Mesendoderm (in vitro differentiated cells): ENCODE data around the gene TBX10.
A peak's percentile ranks its signal among the peaks of the same experiment; 100 is the strongest.

Experiments used
- DNase-seq: peaks from one replicate; pipeline ENCODE4 v3.0.0; 2013
- H2AK5ac ChIP-seq: 2 replicates; pipeline ENCODE4 v1.6.1; 2013; ENCODE audit warnings: low read length, inconsistent platforms
- H2BK120ac ChIP-seq: 2 replicates; pipeline ENCODE4 v1.6.1; 2013; ENCODE audit warnings: low read depth, mild to moderate bottlenecking, low read length, moderate library complexity, mixed read lengths
- H2BK15ac ChIP-seq: replicated peaks from 2 replicates; pipeline ENCODE4 v1.6.1; 2013; ENCODE audit warnings: low read depth, mild to moderate bottlenecking, moderate library complexity
- H2BK5ac ChIP-seq: 2 replicates; pipeline ENCODE4 v1.6.1; 2013; ENCODE audit warnings: low read length, inconsistent platforms
- H3K18ac ChIP-seq: 2 replicates; pipeline ENCODE4 v1.6.1; 2013; ENCODE audit warnings: mild to moderate bottlenecking, low read length, mixed read lengths
- H3K23ac ChIP-seq: one replicate; pipeline ENCODE4 v1.6.1; 2013; ENCODE audit warnings: low read length
- H3K27ac ChIP-seq: 2 replicates; pipeline ENCODE4 v1.5.1; 2013; ENCODE audit warnings: low read depth, mild to moderate bottlenecking, inconsistent platforms, low read length, moderate library complexity
- H3K27me3 ChIP-seq: 2 replicates; pipeline ENCODE4 v1.6.1; 2013; ENCODE audit warnings: low read length, control low read depth, mild to moderate bottlenecking, inconsistent platforms; ENCODE audit not compliant: insufficient read depth, poor library complexity
- H3K36me3 ChIP-seq: 2 replicates; pipeline ENCODE4 v1.6.1; 2013; ENCODE audit warnings: low read length, inconsistent platforms; ENCODE audit not compliant: control insufficient read depth, insufficient read depth
- H3K4ac ChIP-seq: one replicate; pipeline ENCODE4 v1.6.1; 2013; ENCODE audit warnings: low read depth, mild to moderate bottlenecking, low read length, moderate library complexity
- H3K4me1 ChIP-seq: 2 replicates; pipeline ENCODE4 v1.6.1; 2013; ENCODE audit warnings: low read depth, low read length, inconsistent platforms; ENCODE audit not compliant: control insufficient read depth
- H3K4me2 ChIP-seq: 2 replicates; pipeline ENCODE4 v1.6.1; 2013; ENCODE audit warnings: low read length
- H3K4me3 ChIP-seq: 2 replicates; pipeline ENCODE4 v1.5.1; 2013; ENCODE audit warnings: mild to moderate bottlenecking, low read length
- H3K56ac ChIP-seq: one replicate; pipeline ENCODE4 v1.6.1; 2013; ENCODE audit warnings: low read length
- H3K79me1 ChIP-seq: 2 replicates; pipeline ENCODE4 v1.6.1; 2013; ENCODE audit warnings: low read length, inconsistent platforms
- H3K79me2 ChIP-seq: 2 replicates; pipeline ENCODE4 v1.6.1; 2013; ENCODE audit warnings: mild to moderate bottlenecking, low read length; ENCODE audit not compliant: control insufficient read depth, insufficient read depth
- H3K9ac ChIP-seq: 2 replicates; pipeline ENCODE4 v1.6.1; 2013; ENCODE audit warnings: low read length, inconsistent platforms
- H4K5ac ChIP-seq: one replicate; pipeline ENCODE4 v1.6.1; 2013; ENCODE audit warnings: low read length
- H4K8ac ChIP-seq: one replicate; pipeline ENCODE4 v1.6.1; 2013; ENCODE audit warnings: low read depth, mild to moderate bottlenecking, control low read depth, low read length, moderate library complexity
- WGBS: extraction: QIAGEN DNeasy Blood & Tissue Kit; methylation state at CpG from one replicate; pipeline ENCODE4 v1.1.7; 2013; ENCODE audit warnings: low lambda C conversion rate, missing lambda C conversion rate; ENCODE audit not compliant: insufficient coverage; ENCODE audit errors: extremely low coverage; 5-methylcytosine and 5-hydroxymethylcytosine counted together

TBX10 gene

GRCh38 chr11:67648796-67649613, 9.4 kb upstream of the TBX10 start:
- no peak for DNase-seq
- no peak overlapping the region for H3K27ac ChIP-seq
- no peaks in the 10 kb centered on the region for H3K36me3 ChIP-seq
- H3K4me2 ChIP-seq, result no peak overlapping the region
- no peaks in the 10 kb centered on the region for H3K79me2 ChIP-seq
- H3K4me3 ChIP-seq, result no peak overlapping the region
- H2AK5ac ChIP-seq, result no peak overlapping the region
- H3K79me1 ChIP-seq, result no peaks in the 10 kb centered on the region
- H3K56ac ChIP-seq, result no peak overlapping the region
- H4K8ac ChIP-seq, result no peak overlapping the region
- WGBS, result no CpG with 5 or more reads among the region's 12 CpGs
- H2BK120ac ChIP-seq, result no peak overlapping the region
- no peak overlapping the region for H3K4ac ChIP-seq
- H3K9ac ChIP-seq, result no peak overlapping the region
- no peaks in the 10 kb centered on the region for H3K27me3 ChIP-seq
- H3K23ac ChIP-seq, result no peak overlapping the region
- no peak overlapping the region for H2BK5ac ChIP-seq
- no peak overlapping the region for H4K5ac ChIP-seq
- H3K18ac ChIP-seq, result no peak overlapping the region
- no peak overlapping the region for H2BK15ac ChIP-seq
- no peaks in the 10 kb centered on the region for H3K4me1 ChIP-seq

GRCh38 chr11:67648140-67648795, 8.7 kb upstream of the TBX10 start:
- Histone ChIP-seq H3K18ac (no peak overlapping the region), H3K23ac (no peak overlapping the region), H3K56ac (no peak overlapping the region), H4K5ac (no peak overlapping the region), H3K27ac (no peak overlapping the region), H3K4me1 (no peaks in the 10 kb centered on the region), H3K79me1 (no peaks in the 10 kb centered on the region), H2AK5ac (no peak overlapping the region), H2BK120ac (no peak overlapping the region), H3K27me3 (no peaks in the 10 kb centered on the region), H3K36me3 (no peaks in the 10 kb centered on the region), H3K4me3 (no peak overlapping the region), H3K4me2 (no peak overlapping the region), H3K4ac (no peak overlapping the region), H4K8ac (no peak overlapping the region), H2BK15ac (no peak overlapping the region), H2BK5ac (no peak overlapping the region), H3K79me2 (no peaks in the 10 kb centered on the region), H3K9ac (no peak overlapping the region)
- no CpG with 5 or more reads among the region's 12 CpGs for WGBS
- DNase-seq, result peak; percentile 71

GRCh38 chr11:67647471-67647870, 7.9 kb upstream of the TBX10 start:
- Histone ChIP-seq H3K23ac (no peak overlapping the region), H3K18ac (no peak overlapping the region), H4K8ac (no peak overlapping the region), H3K4ac (no peak overlapping the region), H3K79me2 (no peaks in the 10 kb centered on the region), H2BK5ac (no peak overlapping the region), H2BK15ac (no peak overlapping the region), H3K4me3 (no peak overlapping the region), H3K27me3 (no peaks in the 10 kb centered on the region), H3K27ac (no peak overlapping the region), H2AK5ac (no peak overlapping the region), H3K56ac (no peak overlapping the region), H3K9ac (no peak overlapping the region), H3K79me1 (no peaks in the 10 kb centered on the region), H3K36me3 (no peaks in the 10 kb centered on the region), H2BK120ac (no peak overlapping the region), H4K5ac (no peak overlapping the region), H3K4me2 (no peak overlapping the region), H3K4me1 (no peaks in the 10 kb centered on the region)
- WGBS, result no CpG with 5 or more reads among the region's 15 CpGs
- DNase-seq, result no peak

- H3K79me2 ChIP-seq, result no peaks in the 10 kb centered on the region
- no peak overlapping the region for H2BK5ac ChIP-seq
- no peak overlapping the region for H3K4ac ChIP-seq
- H3K4me2 ChIP-seq, result no peak overlapping the region
- H3K4me3 ChIP-seq, result no peak overlapping the region
- H3K4me1 ChIP-seq, result no peaks in the 10 kb centered on the region
- no peak overlapping the region for H3K27ac ChIP-seq
- H2BK120ac ChIP-seq, result no peak overlapping the region
- H3K79me1 ChIP-seq, result no peaks in the 10 kb centered on the region
- H3K56ac ChIP-seq, result no peak overlapping the region
- no peak overlapping the region for H3K9ac ChIP-seq
- WGBS, result no CpG with 5 or more reads among the region's 24 CpGs
- no peak overlapping the region for H3K23ac ChIP-seq
- H3K18ac ChIP-seq, result no peak overlapping the region
- H2BK15ac ChIP-seq, result no peak overlapping the region
- no peak overlapping the region for H2AK5ac ChIP-seq
- H4K8ac ChIP-seq, result no peak overlapping the region
- no peaks in the 10 kb centered on the region for H3K36me3 ChIP-seq
- H3K27me3 ChIP-seq, result no peaks in the 10 kb centered on the region
- H4K5ac ChIP-seq, result no peak overlapping the region
- DNase-seq, result no peak
These were observed 7.2 kb upstream of the TBX10 start for GRCh38 chr11:67646535-67647336.

GRCh38 chr11:67645521-67646461, 6.2 kb upstream of the TBX10 start:
- no peak overlapping the region for H3K4ac ChIP-seq
- H3K79me2 ChIP-seq, result no peaks in the 10 kb centered on the region
- H3K36me3 ChIP-seq, result no peaks in the 10 kb centered on the region
- H3K18ac ChIP-seq, result no peak overlapping the region
- no peak overlapping the region for H2BK15ac ChIP-seq
- no peak overlapping the region for H3K23ac ChIP-seq
- no peak overlapping the region for H3K4me2 ChIP-seq
- WGBS, result no CpG with 5 or more reads among the region's 24 CpGs
- no peaks in the 10 kb centered on the region for H3K79me1 ChIP-seq
- H4K5ac ChIP-seq, result no peak overlapping the region
- H3K56ac ChIP-seq, result no peak overlapping the region
- H3K4me1 ChIP-seq, result no peaks in the 10 kb centered on the region
- no peak overlapping the region for H2AK5ac ChIP-seq
- no peak overlapping the region for H4K8ac ChIP-seq
- no peak overlapping the region for H3K4me3 ChIP-seq
- H3K9ac ChIP-seq, result no peak overlapping the region
- H3K27me3 ChIP-seq, result no peaks in the 10 kb centered on the region
- peak; percentile 57 for DNase-seq
- no peak overlapping the region for H3K27ac ChIP-seq
- H2BK120ac ChIP-seq, result no peak overlapping the region
- no peak overlapping the region for H2BK5ac ChIP-seq
